Measurements from ENCODE around the gene PCBP4.
"Not testable (repeated sequence)": the region's sequence is repeated elsewhere in the genome, so short reads cannot be mapped to it uniquely, and the experiment has no call there.

PCBP4 gene

GRCh38 chr3:51993657-51994056, 26.4 kb upstream of the PCBP4 start:
- not testable (repeated sequence) for DNase-seq

- DNase-seq = no peak
These were observed 24.9 kb upstream of the PCBP4 start for GRCh38 chr3:51992017-51992682.

- not testable (repeated sequence) for DNase-seq
These were observed 23.3 kb upstream of the PCBP4 start for GRCh38 chr3:51990501-51990971.

GRCh38 chr3:51988286-51989146, 21.3 kb upstream of the PCBP4 start:
- DNase-seq = no peak

GRCh38 chr3:51987568-51987967, 20.3 kb upstream of the PCBP4 start:
- DNase-seq = no peak

- no peak for DNase-seq
These were observed 19.0 kb upstream of the PCBP4 start for GRCh38 chr3:51986010-51986947.

GRCh38 chr3:51985063-51985462, 17.8 kb upstream of the PCBP4 start:
- no peak for DNase-seq

- DNase-seq = no peak
These were observed 17.0 kb upstream of the PCBP4 start for GRCh38 chr3:51984269-51984647.

GRCh38 chr3:51983578-51984268, 16.5 kb upstream of the PCBP4 start:
- DNase-seq = no peak

GRCh38 chr3:51982838-51983577, 15.8 kb upstream of the PCBP4 start, which contains the start of gene ACY1:
Gene ACY1, plus strand, starts transcription at chr3:51983535. Its CDS starts 530 bp downstream, at chr3:51984065.
- peak; percentile 78 for DNase-seq

- no peak for DNase-seq
These were observed 15.1 kb upstream of the PCBP4 start for GRCh38 chr3:51982352-51982837.

GRCh38 chr3:51980253-51980652, 13.0 kb upstream of the PCBP4 start:
- no peak for DNase-seq

GRCh38 chr3:51978143-51978502, 10.9 kb upstream of the PCBP4 start:
- DNase-seq = no peak

GRCh38 chr3:51977446-51978142, 10.3 kb upstream of the PCBP4 start:
- no peak for DNase-seq

GRCh38 chr3:51975852-51976549, 8.7 kb upstream of the PCBP4 start:
- peak; percentile 60 for DNase-seq

- DNase-seq = peak; percentile 64
These were observed 8.0 kb upstream of the PCBP4 start, which contains the start of gene ABHD14A for GRCh38 chr3:51974963-51975851. Gene ABHD14A, plus strand, starts transcription at chr3:51975064. Its CDS starts 72 bp downstream, at chr3:51975136.

GRCh38 chr3:51974277-51974962, 7.2 kb upstream of the PCBP4 start:
- DNase-seq = no peak

- no peak for DNase-seq
These were observed 4.1 kb upstream of the PCBP4 start for GRCh38 chr3:51971350-51971749.

All from fibroblast of skin of right quadriceps (primary cell).